ES-I3 (cell line): ENCODE measurements around the gene IL25.
"Not testable (repeated sequence)": the region's sequence is repeated elsewhere in the genome, so short reads cannot be mapped to it uniquely, and the experiment has no call there.

Experiments used
- H3K36me3 ChIP-seq: 2 replicates; pipeline ENCODE4 v1.6.1; 2013; ENCODE audit warnings: mild to moderate bottlenecking, low read length, control low read depth, moderate library complexity; ENCODE audit not compliant: insufficient read depth
- H3K4me1 ChIP-seq: 2 replicates; pipeline ENCODE4 v1.6.1; 2013; ENCODE audit warnings: mild to moderate bottlenecking, control low read depth, low read length; ENCODE audit not compliant: insufficient read depth
- H3K9ac ChIP-seq: 2 replicates; pipeline ENCODE4 v1.6.1; 2013; ENCODE audit warnings: low read depth, mild to moderate bottlenecking, low read length, moderate library complexity
- H3K9me3 ChIP-seq: 2 replicates; pipeline ENCODE4 v1.6.1; 2013; ENCODE audit warnings: mild to moderate bottlenecking, low read length, moderate library complexity; ENCODE audit not compliant: control insufficient read depth, insufficient read depth

The IL25 gene

DNA sequence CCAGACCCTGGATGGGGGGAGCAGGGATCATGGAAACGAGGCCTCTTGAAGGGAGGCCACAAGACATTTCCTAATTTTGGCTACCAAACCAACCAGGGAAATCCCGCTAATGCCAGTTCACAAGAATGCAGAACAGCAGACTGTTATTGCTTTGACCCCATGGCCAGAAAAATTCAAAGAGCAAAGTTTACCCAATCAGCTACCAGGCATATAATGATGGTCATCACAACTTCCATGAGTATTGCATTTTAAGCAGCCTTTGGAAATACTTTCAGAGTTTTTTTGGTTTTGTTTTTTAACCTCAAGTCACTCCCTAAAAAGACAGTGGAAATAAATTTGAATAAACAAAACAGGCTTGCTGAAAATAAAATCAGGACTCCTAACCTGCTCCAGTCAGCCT lies at the start of gene IL25:
TSS of gene IL25 (plus strand) at position 301 of the 400 bp plus-strand sequence.
- Histone ChIP-seq H3K9me3 (no peaks in the 10 kb centered on the region), H3K36me3 (no peaks in the 10 kb centered on the region; the same call in 1 of the 2 replicates), H3K4me1 (no peaks in the 10 kb centered on the region; the same call in 1 of the 2 replicates), H3K9ac (no peak within 1 kb of the TSS)

DNA sequence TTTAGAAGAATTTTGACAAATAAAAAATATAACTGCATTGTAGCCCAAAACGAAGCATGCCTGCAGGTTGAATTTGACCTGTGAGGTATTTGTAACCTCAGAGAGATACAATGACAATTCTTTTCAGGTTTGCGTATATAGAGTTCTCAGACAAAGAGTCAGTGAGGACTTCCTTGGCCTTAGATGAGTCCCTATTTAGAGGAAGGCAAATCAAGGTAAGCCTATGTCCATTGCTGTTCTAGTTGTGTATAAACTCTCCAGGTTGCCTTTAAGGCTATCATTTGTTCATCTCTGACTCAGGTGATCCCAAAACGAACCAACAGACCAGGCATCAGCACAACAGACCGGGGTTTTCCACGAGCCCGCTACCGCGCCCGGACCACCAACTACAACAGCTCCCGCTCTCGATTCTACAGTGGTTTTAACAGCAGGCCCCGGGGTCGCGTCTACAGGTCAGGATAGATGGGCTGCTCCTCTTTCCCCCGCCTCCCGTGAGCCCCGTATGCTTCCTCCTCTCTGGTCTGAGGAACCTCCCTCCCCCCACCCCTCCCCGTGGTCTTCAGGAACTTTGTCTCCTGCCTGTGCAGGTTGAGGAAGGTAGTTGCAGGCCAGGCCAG lies 48.7 kb upstream of the IL25 start:
- Histone ChIP-seq H3K9me3 (no peaks in the 10 kb centered on the region), H3K4me1 (peaks cover 6% of the 10 kb centered on the region; the same call in 1 of the 2 replicates), H3K9ac (no peak overlapping the region), H3K36me3 (peaks cover 22% of the 10 kb centered on the region)

DNA sequence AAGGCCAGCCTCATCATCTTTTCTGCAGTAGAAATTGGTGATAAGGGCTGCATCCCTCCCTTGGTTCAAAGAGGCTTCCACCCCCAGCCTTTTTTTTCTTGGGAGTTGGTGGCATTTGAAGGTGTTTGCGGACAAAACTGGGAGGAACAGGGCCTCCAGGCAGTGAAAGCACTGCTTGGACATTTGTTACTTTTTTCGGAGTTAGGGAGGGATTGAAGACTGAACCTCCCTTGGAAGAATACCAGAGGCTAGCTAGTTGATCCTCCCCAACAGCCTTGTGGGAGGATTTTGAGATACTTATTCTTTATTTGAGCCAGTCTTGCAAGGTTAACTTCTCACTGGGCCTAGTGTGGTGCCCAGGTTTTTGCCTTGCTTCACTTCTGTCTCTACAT lies 48.2 kb upstream of the IL25 start:
- Histone ChIP-seq H3K9ac (no peak overlapping the region), H3K4me1 (peaks cover 6% of the 10 kb centered on the region; the same call in 1 of the 2 replicates), H3K9me3 (no peaks in the 10 kb centered on the region), H3K36me3 (peaks cover 22% of the 10 kb centered on the region)

GRCh38 chr14:23324993-23325392 lies 47.6 kb upstream of the IL25 start:
- Histone ChIP-seq H3K36me3 (peaks cover 22% of the 10 kb centered on the region), H3K9ac (no peak overlapping the region), H3K4me1 (peaks cover 6% of the 10 kb centered on the region; the same call in 1 of the 2 replicates), H3K9me3 (no peaks in the 10 kb centered on the region)

DNA sequence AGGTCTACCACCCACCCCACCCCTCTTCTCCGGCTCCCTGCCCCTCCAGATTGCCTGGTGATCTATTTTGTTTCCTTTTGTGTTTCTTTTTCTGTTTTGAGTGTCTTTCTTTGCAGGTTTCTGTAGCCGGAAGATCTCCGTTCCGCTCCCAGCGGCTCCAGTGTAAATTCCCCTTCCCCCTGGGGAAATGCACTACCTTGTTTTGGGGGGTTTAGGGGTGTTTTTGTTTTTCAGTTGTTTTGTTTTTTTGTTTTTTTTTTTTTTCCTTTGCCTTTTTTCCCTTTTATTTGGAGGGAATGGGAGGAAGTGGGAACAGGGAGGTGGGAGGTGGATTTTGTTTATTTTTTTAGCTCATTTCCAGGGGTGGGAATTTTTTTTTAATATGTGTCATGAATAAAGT lies 46.9 kb upstream of the IL25 start:
- H3K4me1 ChIP-seq, H3K9ac ChIP-seq, H3K9me3 ChIP-seq: not testable (repeated sequence)
- H3K36me3 ChIP-seq, result peaks cover 22% of the 10 kb centered on the region

GRCh38 chr14:23326491-23327332 lies 45.9 kb upstream of the IL25 start:
- Histone ChIP-seq H3K9ac (no peak overlapping the region), H3K4me1 (peaks cover 6% of the 10 kb centered on the region; the same call in 1 of the 2 replicates), H3K36me3 (peaks cover 22% of the 10 kb centered on the region), H3K9me3 (no peaks in the 10 kb centered on the region)

DNA sequence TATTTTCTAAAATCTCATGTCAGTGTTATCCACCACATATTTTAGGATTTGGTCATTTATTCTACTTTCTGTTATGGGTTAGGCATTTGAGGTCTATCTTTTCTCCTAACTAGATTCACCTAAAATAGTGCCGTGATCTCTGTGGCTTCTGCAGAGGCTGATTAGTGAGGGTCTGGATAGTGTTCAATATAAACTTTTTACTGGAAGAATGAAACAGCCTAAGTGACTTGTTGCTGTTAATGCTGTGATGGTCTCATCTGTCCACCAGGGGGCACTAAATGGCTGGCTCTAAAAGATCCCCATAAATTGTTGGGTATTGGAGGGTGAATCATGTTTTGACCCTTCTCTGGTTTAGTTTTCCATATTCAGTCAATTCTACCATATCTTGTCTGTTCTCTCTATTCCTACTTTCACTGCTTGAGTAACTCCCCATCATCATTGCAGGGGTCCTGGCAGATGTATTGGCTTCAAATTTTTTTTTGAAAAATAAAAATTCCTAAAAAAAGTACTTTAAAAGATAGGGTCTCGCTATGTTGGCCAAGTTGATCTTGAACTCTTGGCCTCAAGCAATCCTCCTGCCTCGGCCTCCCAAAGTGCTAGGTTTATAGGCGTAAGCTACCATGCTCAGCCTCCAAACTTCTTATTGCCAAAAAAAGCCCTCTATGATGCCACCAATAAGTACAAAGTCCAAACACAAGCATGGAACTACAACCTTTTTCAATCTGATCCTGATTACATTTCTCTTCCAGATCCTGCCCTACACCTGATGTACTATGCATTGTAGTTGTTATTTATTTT lies 44.5 kb upstream of the IL25 start:
- peaks cover 3% of the 10 kb centered on the region; the same call in 1 of the 2 replicates for H3K4me1 ChIP-seq
- no peak overlapping the region for H3K9ac ChIP-seq
- H3K36me3 ChIP-seq, result peaks cover 18% of the 10 kb centered on the region
- H3K9me3 ChIP-seq, result no peaks in the 10 kb centered on the region

- Histone ChIP-seq H3K9ac (no peak overlapping the region), H3K36me3 (no peaks in the 10 kb centered on the region), H3K4me1 (no peaks in the 10 kb centered on the region), H3K9me3 (peaks cover 6% of the 10 kb centered on the region; the same call in 1 of the 2 replicates)
Observed at GRCh38 chr14:23335623-23336022, 37.0 kb upstream of the IL25 start.

GRCh38 chr14:23339506-23340268 lies 32.9 kb upstream of the IL25 start:
- no peaks in the 10 kb centered on the region for H3K36me3 ChIP-seq
- no peaks in the 10 kb centered on the region for H3K4me1 ChIP-seq
- peaks cover 6% of the 10 kb centered on the region; the same call in 1 of the 2 replicates for H3K9me3 ChIP-seq
- H3K9ac ChIP-seq, result no peak overlapping the region

GRCh38 chr14:23344481-23344880 lies 28.1 kb upstream of the IL25 start:
- Histone ChIP-seq H3K4me1 (peaks cover 6% of the 10 kb centered on the region; the same call in 1 of the 2 replicates), H3K9ac (no peak overlapping the region), H3K9me3 (peaks cover 3% of the 10 kb centered on the region; the same call in 1 of the 2 replicates), H3K36me3 (no peaks in the 10 kb centered on the region)

GRCh38 chr14:23345987-23346692 lies 26.5 kb upstream of the IL25 start:
- no peaks in the 10 kb centered on the region for H3K9me3 ChIP-seq
- no peak overlapping the region for H3K9ac ChIP-seq
- H3K4me1 ChIP-seq, result peaks cover 6% of the 10 kb centered on the region; the same call in 1 of the 2 replicates
- no peaks in the 10 kb centered on the region for H3K36me3 ChIP-seq

- Histone ChIP-seq H3K9ac (no peak overlapping the region), H3K9me3 (no peaks in the 10 kb centered on the region), H3K36me3 (no peaks in the 10 kb centered on the region), H3K4me1 (peaks cover 6% of the 10 kb centered on the region; the same call in 1 of the 2 replicates)
Observed at GRCh38 chr14:23346693-23347405, 25.8 kb upstream of the IL25 start.
